ENCODE data around the gene ESR1. TPM values are rescaled to one million over a fixed set of nuclear protein-coding genes. Genes with fewer than 3 reads are reported as not detected.

ESR1 gene
- total RNA-seq, 1 donor from 2014 or later: not detected

GRCh38 chr6:151914484-151914883, 107.0 kb downstream of the ESR1 start:
- no peak for DNase-seq (ENCODE audit: low spot score in 2 of 2, unreplicated experiment in 2 of 2)
- TF ChIP-seq, protein P1, sequence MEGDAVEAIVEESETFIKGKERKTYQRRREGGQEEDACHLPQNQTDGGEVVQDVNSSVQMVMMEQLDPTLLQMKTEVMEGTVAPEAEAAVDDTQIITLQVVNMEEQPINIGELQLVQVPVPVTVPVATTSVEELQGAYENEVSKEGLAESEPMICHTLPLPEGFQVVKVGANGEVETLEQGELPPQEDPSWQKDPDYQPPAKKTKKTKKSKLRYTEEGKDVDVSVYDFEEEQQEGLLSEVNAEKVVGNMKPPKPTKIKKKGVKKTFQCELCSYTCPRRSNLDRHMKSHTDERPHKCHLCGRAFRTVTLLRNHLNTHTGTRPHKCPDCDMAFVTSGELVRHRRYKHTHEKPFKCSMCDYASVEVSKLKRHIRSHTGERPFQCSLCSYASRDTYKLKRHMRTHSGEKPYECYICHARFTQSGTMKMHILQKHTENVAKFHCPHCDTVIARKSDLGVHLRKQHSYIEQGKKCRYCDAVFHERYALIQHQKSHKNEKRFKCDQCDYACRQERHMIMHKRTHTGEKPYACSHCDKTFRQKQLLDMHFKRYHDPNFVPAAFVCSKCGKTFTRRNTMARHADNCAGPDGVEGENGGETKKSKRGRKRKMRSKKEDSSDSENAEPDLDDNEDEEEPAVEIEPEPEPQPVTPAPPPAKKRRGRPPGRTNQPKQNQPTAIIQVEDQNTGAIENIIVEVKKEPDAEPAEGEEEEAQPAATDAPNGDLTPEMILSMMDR (IDR thresholded peaks at IDR 0.05; ENCODE audit: unreplicated experiment): no peak
- no peaks in the 10 kb centered on the region for H3K9me3 Mint-ChIP-seq

GRCh38 chr6:151916075-151916474, 108.6 kb downstream of the ESR1 start:
- Mint-ChIP-seq H3K4me1 (no peaks in the 10 kb centered on the region), H3K27ac (no peak overlapping the region), H3K9me3 (no peaks in the 10 kb centered on the region), H3K4me3 (no peak overlapping the region), H3K36me3 (no peaks in the 10 kb centered on the region), H3K27me3 (ENCODE audit: low read depth) (no peaks in the 10 kb centered on the region)
- TF ChIP-seq, protein P1 (IDR thresholded peaks at IDR 0.05; ENCODE audit: unreplicated experiment): no peak
- no peak for DNase-seq (ENCODE audit: low spot score in 2 of 2, unreplicated experiment in 2 of 2)

More at GRCh38 chr6:151914484-151914883, 107.0 kb downstream of the ESR1 start:
- no peaks in the 10 kb centered on the region for H3K27me3 Mint-ChIP-seq (ENCODE audit: low read depth)
- no peak overlapping the region for H3K4me3 Mint-ChIP-seq
- H3K27ac Mint-ChIP-seq: no peak overlapping the region
- no peaks in the 10 kb centered on the region for H3K4me1 Mint-ChIP-seq
- H3K36me3 Mint-ChIP-seq: no peaks in the 10 kb centered on the region

GRCh38 chr6:151916680-151917164, 109.2 kb downstream of the ESR1 start:
- Mint-ChIP-seq H3K4me3 (no peak overlapping the region), H3K27me3 (ENCODE audit: low read depth) (no peaks in the 10 kb centered on the region), H3K4me1 (no peaks in the 10 kb centered on the region), H3K36me3 (no peaks in the 10 kb centered on the region), H3K9me3 (peaks cover 4% of the 10 kb centered on the region), H3K27ac (no peak overlapping the region)
- TF ChIP-seq, protein P1 (IDR thresholded peaks at IDR 0.05; ENCODE audit: unreplicated experiment): no peak
- DNase-seq (ENCODE audit: low spot score in 2 of 2, unreplicated experiment in 2 of 2): no peak

GRCh38 chr6:151917531-151918329, 110.2 kb downstream of the ESR1 start:
- Mint-ChIP-seq H3K27me3 (ENCODE audit: low read depth) (no peaks in the 10 kb centered on the region), H3K36me3 (no peaks in the 10 kb centered on the region), H3K27ac (no peak overlapping the region), H3K9me3 (peaks cover 12% of the 10 kb centered on the region), H3K4me1 (no peaks in the 10 kb centered on the region), H3K4me3 (no peak overlapping the region)
- TF ChIP-seq, protein P1 (IDR thresholded peaks at IDR 0.05; ENCODE audit: unreplicated experiment): no peak
- DNase-seq (ENCODE audit: low spot score in 2 of 2, unreplicated experiment in 2 of 2): no peak

GRCh38 chr6:151940307-151940706, 132.8 kb downstream of the ESR1 start:
- H3K36me3 Mint-ChIP-seq: no peaks in the 10 kb centered on the region

More at GRCh38 chr6:151940307-151940706, 132.8 kb downstream of the ESR1 start:
- TF ChIP-seq, protein P1 (IDR thresholded peaks at IDR 0.05; ENCODE audit: unreplicated experiment): no peak
- DNase-seq (ENCODE audit: low spot score in 2 of 2, unreplicated experiment in 2 of 2): no peak
- Mint-ChIP-seq H3K27me3 (ENCODE audit: low read depth) (peaks cover 1% of the 10 kb centered on the region), H3K4me3 (no peak overlapping the region), H3K27ac (no peak overlapping the region), H3K4me1 (no peaks in the 10 kb centered on the region), H3K9me3 (no peaks in the 10 kb centered on the region)
